Choroid plexus epithelial cell (primary cell): Measurements from ENCODE around the gene CUL7.
"Not testable (repeated sequence)": the region's sequence is repeated elsewhere in the genome, so short reads cannot be mapped to it uniquely, and the experiment has no call there.

ENCODE experiments used
- DNase-seq: peaks from one replicate; pipeline ENCODE4 v3.0.0-alpha.2; 2010; ENCODE audit warnings: low read depth
- H3K4me3 ChIP-seq: 2 replicates; pipeline ENCODE4 v1.5.1; 2011; ENCODE audit warnings: low read depth, mild to moderate bottlenecking, control low read depth, low read length, moderate library complexity
- CTCF ChIP-seq: conservative IDR thresholded peaks from 2 replicates; pipeline ENCODE4 v1.5.1; 2011; ENCODE audit warnings: low read depth, mild to moderate bottlenecking, control low read depth, inconsistent platforms, low read length, moderate library complexity

The CUL7 gene

GRCh38 chr6:43009124-43009523, 44.5 kb downstream of the CUL7 start:
- H3K4me3 ChIP-seq = no peak overlapping the region
- TF ChIP-seq CTCF = peak; percentile 70
- peak; percentile 61 for DNase-seq

GRCh38 chr6:43007126-43007525, 46.5 kb downstream of the CUL7 start:
- no peak overlapping the region for H3K4me3 ChIP-seq
- no peak for TF ChIP-seq CTCF
- DNase-seq = no peak

- no peak overlapping the region for H3K4me3 ChIP-seq
- DNase-seq = no peak
- TF ChIP-seq CTCF = no peak
Measured at GRCh38 chr6:43006251-43006650, 47.4 kb downstream of the CUL7 start.

GRCh38 chr6:43005844-43006243, 47.8 kb downstream of the CUL7 start:
- no peak for TF ChIP-seq CTCF
- DNase-seq = no peak
- H3K4me3 ChIP-seq = no peak overlapping the region

GRCh38 chr6:43001843-43002242, 51.8 kb downstream of the CUL7 start:
- TF ChIP-seq CTCF = no peak
- no peak for DNase-seq
- no peak overlapping the region for H3K4me3 ChIP-seq

- DNase-seq, H3K4me3 ChIP-seq: not testable (repeated sequence)
Measured at GRCh38 chr6:42998205-42998604, 55.4 kb downstream of the CUL7 start.

- TF ChIP-seq CTCF = no peak
- H3K4me3 ChIP-seq = no peak overlapping the region
- no peak for DNase-seq
Measured at GRCh38 chr6:42996513-42996912, 57.1 kb downstream of the CUL7 start.

- DNase-seq = no peak
- no peak for TF ChIP-seq CTCF
- no peak overlapping the region for H3K4me3 ChIP-seq
Measured at GRCh38 chr6:42993445-42993844, 60.2 kb downstream of the CUL7 start.
